Ovary (tissue), 9 donors: ENCODE data around the gene RFESD. TPM values are rescaled to one million over a fixed set of nuclear protein-coding genes. Genes with fewer than 3 reads are reported as not detected.

Experiments
- DNase-seq, 5 donors: peaks; one replicate each; pipeline ENCODE4 v3.0.0-alpha.2; 2019 to 2020
- H3K27ac ChIP-seq, 2 donors: fragments of 200-600 bp; one replicate each; pipeline versions ENCODE4 v1.5.1 to v1.8.0; 2019 to 2022
- H3K27me3 ChIP-seq: fragments of 200-600 bp; one replicate; pipeline ENCODE4 v1.8.0; 2022
- H3K36me3 ChIP-seq: fragments of 200-600 bp; sonication (generic); one replicate; pipeline ENCODE4 v1.5.1; 2019
- H3K4me1 ChIP-seq: one replicate; pipeline ENCODE4 v1.8.1; 2013; ENCODE audit warnings: mild to moderate bottlenecking, moderate library complexity; ENCODE audit not compliant: insufficient read depth
- H3K4me3 ChIP-seq: fragments of 200-600 bp; sonication (generic); one replicate; pipeline ENCODE4 v1.5.1; 2017
- H3K9me3 ChIP-seq, 2 donors: fragments of 200-600 bp in 1 of 2; sonication (generic) in 1 of 2; one replicate each; pipeline versions ENCODE4 v1.5.1 to v1.8.1; 2013 to 2019; ENCODE audit warnings: mild to moderate bottlenecking in 1 of 2, moderate library complexity in 1 of 2
- CTCF ChIP-seq, 3 donors: fragments of 450-650 bp in 2 of 3; fragments of 200-600 bp in 1 of 3; IDR thresholded peaks; one replicate each; pipeline versions ENCODE4 v1.5.1 to v1.8.0; 2016 to 2022; ENCODE audit warnings: antibody characterized with exemption in 3 of 3, mild to moderate bottlenecking in 1 of 3
- EP300 ChIP-seq: sonication (generic); formaldehyde crosslinking; IDR thresholded peaks from one replicate; pipeline ENCODE4 v1.6.1; 2017; ENCODE audit warnings: antibody characterized with exemption
- POLR2A ChIP-seq: fragments of 450-650 bp; IDR thresholded peaks from one replicate; pipeline ENCODE4 v1.6.1; 2017; ENCODE audit warnings: antibody characterized with exemption, mild to moderate bottlenecking, moderate library complexity
- WGBS, 3 donors: extraction: QIAGEN DNeasy Blood & Tissue Kit in 1 of 3; methylation state at CpG; one replicate each; pipeline versions ENCODE4 v1.1.5 to v1.1.7; 2013 to 2017; 5-methylcytosine and 5-hydroxymethylcytosine counted together
- intact Hi-C, 4 donors: fragments of 100-400 bp; cut with DNase I; formaldehyde crosslinking; loops; one replicate each; pipeline versions ENCODE4 v1.11.0 to v1.15.1; 2022 to 2023
- polyA plus RNA-seq, 2 donors: library from polyadenylated mRNA; stranded (reverse); fragments of 200-250 nt in 1 of 2; fragments of 350-450 nt in 1 of 2; fragmentation: Illumina TruSeq in 1 of 2; extraction: RNeasy Lipid Tissue Mini Kit (QIAGEN cat#74804) in 1 of 2; gene quantifications; one replicate each; pipeline ENCODE4 v1.2.3, GENCODE V29; 2013 to 2014
- total RNA-seq, 7 donors: library from RNA; depleted of rRNA in 2 of 7; stranded (reverse); fragments of >200 nt in 2 of 7; fragmentation: NEBNext Ultra II Directional in 3 of 7; extraction: Animal tissue kit (Norgen Biotek cat#: 25700) in 3 of 7; gene quantifications; one replicate each; pipeline versions ENCODE4 v1.1.0 to v1.2.4, GENCODE V29; 2016 to 2023
- donor health status: DM: no; HTN: no; CAD: no; lungs with moderate emphysema.
- donor health status: DM: no; HTN: no; CAD: no.
- donor health status: Bipolar disorder and iron deficiency.
- donor health status: DM: yes; HTN: yes; CAD: no.
- donor health status: DM: no; HTN: no; CAD: no.
- donor health status: DM: yes; HTN: yes; CAD: no.

The RFESD gene
- total and polyA plus RNA-seq, 9 donors = 1.1 to 5.0 (median 3.2) TPM

- Histone ChIP-seq H3K27ac (no peak within 1 kb of the TSS), H3K27me3 (no peaks in the 10 kb centered on the region), H3K9me3 (no peaks in the 10 kb centered on the region), H3K4me1 (no peaks in the 10 kb centered on the region), H3K36me3 (no peaks in the 10 kb centered on the region), H3K4me3 (no peak within 1 kb of the TSS)
- intact Hi-C loops = no loop called here
- 86 to 94% (median 93%) methylated on average over 1 of the region's 1 CpG for WGBS, 3 donors
- DNase-seq = no peak
- TF ChIP-seq CTCF (IDR thresholded peaks at IDR 0.05) (no peak), EP300 (no peak), POLR2A (no peak)
Measured at GRCh38 chr5:95682891-95683290, 36.3 kb downstream of the RFESD start, which contains the start of gene SPATA9. TSS of gene SPATA9 (minus strand) at chr5:95682991. CDS start at chr5:95682854, 137 bp downstream.

GRCh38 chr5:95684361-95684760 is 37.8 kb downstream of the RFESD start:
- H3K4me3 ChIP-seq = no peak overlapping the region
- no peak overlapping the region for H3K27ac ChIP-seq
- no peaks in the 10 kb centered on the region for H3K4me1 ChIP-seq
- no peaks in the 10 kb centered on the region for H3K9me3 ChIP-seq
- no peak for DNase-seq
- H3K27me3 ChIP-seq = no peaks in the 10 kb centered on the region
- intact Hi-C loops = no loop called here
- H3K36me3 ChIP-seq = no peaks in the 10 kb centered on the region
- TF ChIP-seq CTCF (IDR thresholded peaks at IDR 0.05) = no peak
- no peak for TF ChIP-seq EP300
- TF ChIP-seq POLR2A = no peak
- 91 to 95% (median 94%) methylated on average over 2 of the region's 2 CpGs for WGBS, 3 donors

- TF ChIP-seq EP300 = no peak
- no peak for TF ChIP-seq CTCF (IDR thresholded peaks at IDR 0.05)
- no peak for TF ChIP-seq POLR2A
- H3K4me3 ChIP-seq = no peak overlapping the region
- 80 to 94% (median 89%) methylated on average over 2 of the region's 2 CpGs for WGBS, 3 donors
- no peaks in the 10 kb centered on the region for H3K27me3 ChIP-seq
- intact Hi-C loops = no loop called here
- H3K36me3 ChIP-seq = no peaks in the 10 kb centered on the region
- no peaks in the 10 kb centered on the region for H3K9me3 ChIP-seq
- no peak overlapping the region for H3K27ac ChIP-seq
- H3K4me1 ChIP-seq = no peaks in the 10 kb centered on the region
- no peak for DNase-seq
Measured at GRCh38 chr5:95686651-95687050, 40.1 kb downstream of the RFESD start.

- DNase-seq = no peak
- Histone ChIP-seq H3K9me3 (no peaks in the 10 kb centered on the region), H3K4me3 (no peak overlapping the region), H3K36me3 (no peaks in the 10 kb centered on the region), H3K27ac (no peak overlapping the region), H3K27me3 (no peaks in the 10 kb centered on the region), H3K4me1 (no peaks in the 10 kb centered on the region)
- TF ChIP-seq CTCF (IDR thresholded peaks at IDR 0.05) (no peak), EP300 (no peak), POLR2A (no peak)
- 91 to 100% (median 98%) methylated on average over 1 of the region's 1 CpG for WGBS, 3 donors
- intact Hi-C loops = no loop called here
Measured at GRCh38 chr5:95689680-95690079, 43.1 kb downstream of the RFESD start.

GRCh38 chr5:95690333-95690732 is 43.8 kb downstream of the RFESD start:
- TF ChIP-seq CTCF (IDR thresholded peaks at IDR 0.05) (no peak), POLR2A (no peak), EP300 (no peak)
- intact Hi-C loops = no loop called here
- no peak overlapping the region for H3K4me3 ChIP-seq
- no peaks in the 10 kb centered on the region for H3K4me1 ChIP-seq
- no peak for DNase-seq
- H3K36me3 ChIP-seq = no peaks in the 10 kb centered on the region
- no peak overlapping the region for H3K27ac ChIP-seq
- no peaks in the 10 kb centered on the region for H3K27me3 ChIP-seq
- H3K9me3 ChIP-seq = no peaks in the 10 kb centered on the region
